Stimulated activated CD8-positive, alpha-beta memory T cell treated with anti-CD3 and anti-CD28 coated beads, Interleukin-12 subunit alpha, Interleukin-12 subunit beta, amount 100 ng/mL, for 1 hour (primary cell): ENCODE measurements around the gene ALDH16A1.

Experiments used
- DNase-seq: peaks from one replicate; pipeline ENCODE4 v3.0.0-alpha.2; 2020; ENCODE audit warnings: low read depth

ALDH16A1 gene

GRCh38 chr19:49514151-49514550 is 61.1 kb downstream of the ALDH16A1 start:
- no peak for DNase-seq

- no peak for DNase-seq
Measured at GRCh38 chr19:49515767-49516166, 62.7 kb downstream of the ALDH16A1 start.

- DNase-seq = no peak
Measured at GRCh38 chr19:49518033-49518432, 65.0 kb downstream of the ALDH16A1 start.
